MM.1S (cell line): ENCODE results near the gene MTHFD1L.

ENCODE experiments used
- DNase-seq: peaks from one replicate; pipeline ENCODE4 v3.0.0-alpha.2; 2015
- H2AFZ ChIP-seq: fragments of 300-600 bp; sonication (generic); 2 replicates; pipeline ENCODE4 v1.6.0; 2016; ENCODE audit warnings: antibody characterized with exemption, low read length
- H3F3A ChIP-seq: fragments of 300-600 bp; sonication (generic); 2 replicates; pipeline ENCODE4 v1.6.1; 2016; ENCODE audit warnings: mild to moderate bottlenecking, antibody characterized with exemption, low read length, moderate library complexity, mixed read lengths; ENCODE audit not compliant: insufficient read depth
- H3K27ac ChIP-seq: fragments of 300-600 bp; sonication (generic); 2 replicates; pipeline ENCODE4 v1.5.1; 2016; ENCODE audit warnings: mild to moderate bottlenecking, low read length
- H3K27me3 ChIP-seq: fragments of 300-600 bp; sonication (generic); replicated peaks from 2 replicates; pipeline ENCODE4 v1.6.0; 2016; ENCODE audit warnings: low read length; ENCODE audit not compliant: insufficient read depth
- H3K36me3 ChIP-seq: fragments of 300-600 bp; sonication (generic); replicated peaks from 2 replicates; pipeline ENCODE4 v1.6.1; 2016; ENCODE audit warnings: mild to moderate bottlenecking, low read length, mixed read lengths; ENCODE audit not compliant: insufficient read depth
- H3K4me1 ChIP-seq: fragments of 300-600 bp; sonication (generic); 2 replicates; pipeline ENCODE4 v1.6.1; 2016; ENCODE audit warnings: low read length, mixed read lengths
- H3K4me2 ChIP-seq: fragments of 300-600 bp; sonication (generic); 2 replicates; pipeline ENCODE4 v1.6.0; 2016; ENCODE audit warnings: low read depth, low read length
- H3K4me3 ChIP-seq: fragments of 300-600 bp; sonication (generic); 2 replicates; pipeline ENCODE4 v1.5.1; 2016; ENCODE audit warnings: low read length, mixed read lengths
- H3K79me2 ChIP-seq: fragments of 300-600 bp; sonication (generic); 2 replicates; pipeline ENCODE4 v1.6.1; 2016; ENCODE audit warnings: mixed run types, low read length, mixed read lengths
- H3K9ac ChIP-seq: fragments of 300-600 bp; sonication (generic); 2 replicates; pipeline ENCODE4 v1.6.1; 2016; ENCODE audit warnings: low read length, mixed read lengths
- H3K9me2 ChIP-seq: fragments of 300-600 bp; sonication (generic); replicated peaks from 2 replicates; pipeline ENCODE4 v1.6.1; 2016; ENCODE audit warnings: mild to moderate bottlenecking, low read length, mixed read lengths; ENCODE audit not compliant: insufficient read depth
- H3K9me3 ChIP-seq: fragments of 300-600 bp; sonication (generic); replicated peaks from 2 replicates; pipeline ENCODE4 v1.6.1; 2016; ENCODE audit warnings: mild to moderate bottlenecking, low read length, mixed read lengths; ENCODE audit not compliant: insufficient read depth
- H4K20me1 ChIP-seq: fragments of 300-600 bp; sonication (generic); 2 replicates; pipeline ENCODE4 v1.6.1; 2016; ENCODE audit warnings: mild to moderate bottlenecking, low read length, moderate library complexity, mixed read lengths; ENCODE audit not compliant: insufficient read depth
- EZH2 ChIP-seq: fragments of 300-600 bp; sonication (generic); optimal IDR thresholded peaks from 2 replicates; pipeline ENCODE3; 2017; ENCODE audit warnings: low read depth, mild to moderate bottlenecking, antibody characterized with exemption, low read length, mixed read lengths
- EZH2phosphoT487 ChIP-seq: fragments of 300-600 bp; sonication (generic); IDR thresholded peaks from 2 replicates; pipeline ENCODE4 v1.6.1; 2018; ENCODE audit warnings: antibody characterized with exemption, low read length
- TF ChIP-seq, protein P1 (sequence below): fragments of 300-600 bp; sonication (generic); IDR thresholded peaks from 2 replicates; pipeline ENCODE4 v1.5.1; 2016; ENCODE audit warnings: antibody characterized with exemption, low read length, mixed read lengths

Gene MTHFD1L

DNA sequence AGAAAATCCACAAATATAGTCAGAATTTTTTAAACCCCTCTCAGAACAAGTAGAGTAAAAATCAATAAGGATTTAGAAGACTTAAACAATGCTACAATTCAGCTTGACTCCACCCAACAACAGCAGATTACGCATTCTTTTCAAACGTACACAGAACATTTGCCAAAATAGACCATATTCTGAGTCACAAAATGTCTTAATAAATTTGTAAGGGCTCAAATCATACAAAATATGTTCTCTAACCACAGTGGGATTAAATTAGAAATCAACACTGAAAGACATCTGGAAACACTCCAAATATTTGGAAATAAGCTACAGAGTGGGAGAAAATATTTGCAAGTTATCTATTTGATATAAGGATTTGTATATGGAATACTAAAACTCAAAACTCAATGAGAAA lies 210.0 kb downstream of the MTHFD1L start:
- Histone ChIP-seq H2AFZ (no peak overlapping the region), H3K4me2 (no peak overlapping the region), H3K27ac (no peak overlapping the region), H3K4me3 (no peak overlapping the region), H3K9me2 (no peaks in the 10 kb centered on the region), H3K9ac (no peak overlapping the region), H3K4me1 (no peaks in the 10 kb centered on the region), H3F3A (no peaks in the 10 kb centered on the region), H3K79me2 (no peaks in the 10 kb centered on the region), H3K9me3 (no peaks in the 10 kb centered on the region), H4K20me1 (no peaks in the 10 kb centered on the region), H3K36me3 (no peaks in the 10 kb centered on the region), H3K27me3 (no peaks in the 10 kb centered on the region)
- DNase-seq: no peak
- TF ChIP-seq, protein P1, sequence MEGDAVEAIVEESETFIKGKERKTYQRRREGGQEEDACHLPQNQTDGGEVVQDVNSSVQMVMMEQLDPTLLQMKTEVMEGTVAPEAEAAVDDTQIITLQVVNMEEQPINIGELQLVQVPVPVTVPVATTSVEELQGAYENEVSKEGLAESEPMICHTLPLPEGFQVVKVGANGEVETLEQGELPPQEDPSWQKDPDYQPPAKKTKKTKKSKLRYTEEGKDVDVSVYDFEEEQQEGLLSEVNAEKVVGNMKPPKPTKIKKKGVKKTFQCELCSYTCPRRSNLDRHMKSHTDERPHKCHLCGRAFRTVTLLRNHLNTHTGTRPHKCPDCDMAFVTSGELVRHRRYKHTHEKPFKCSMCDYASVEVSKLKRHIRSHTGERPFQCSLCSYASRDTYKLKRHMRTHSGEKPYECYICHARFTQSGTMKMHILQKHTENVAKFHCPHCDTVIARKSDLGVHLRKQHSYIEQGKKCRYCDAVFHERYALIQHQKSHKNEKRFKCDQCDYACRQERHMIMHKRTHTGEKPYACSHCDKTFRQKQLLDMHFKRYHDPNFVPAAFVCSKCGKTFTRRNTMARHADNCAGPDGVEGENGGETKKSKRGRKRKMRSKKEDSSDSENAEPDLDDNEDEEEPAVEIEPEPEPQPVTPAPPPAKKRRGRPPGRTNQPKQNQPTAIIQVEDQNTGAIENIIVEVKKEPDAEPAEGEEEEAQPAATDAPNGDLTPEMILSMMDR: no peak
- TF ChIP-seq EZH2phosphoT487 (no peak), EZH2 (no peak)

DNA sequence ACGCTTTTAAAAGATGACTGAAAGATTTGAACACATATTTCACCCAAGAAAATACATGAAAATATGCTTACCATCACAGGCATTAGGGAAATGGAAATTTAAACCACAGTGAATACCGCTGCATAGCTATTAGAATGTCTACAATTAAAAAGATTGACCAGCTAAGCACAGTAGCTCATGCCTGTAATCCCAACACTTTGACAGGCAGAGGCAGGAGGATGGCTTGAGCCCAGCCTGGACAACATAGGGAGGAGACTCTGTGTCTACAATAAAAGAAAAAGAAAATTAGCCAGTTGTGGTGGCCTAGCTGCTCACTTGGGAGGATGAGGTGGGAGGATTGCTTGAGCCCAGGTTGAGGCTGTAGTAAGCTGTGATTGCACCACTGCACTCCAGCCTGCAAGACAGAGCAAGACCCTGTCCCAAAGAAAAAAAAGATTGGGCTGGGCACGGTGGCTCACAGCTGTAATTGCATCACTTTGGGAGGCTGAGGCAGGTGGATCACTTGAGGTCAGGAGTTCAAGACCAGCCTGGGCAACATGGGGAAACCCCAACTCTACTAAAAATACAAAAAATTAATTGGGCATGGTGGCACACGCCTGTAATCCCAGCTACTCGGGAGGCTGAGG lies 210.5 kb downstream of the MTHFD1L start:
- no peaks in the 10 kb centered on the region for H3K36me3 ChIP-seq
- H3K27ac ChIP-seq: no peak overlapping the region
- no peaks in the 10 kb centered on the region for H4K20me1 ChIP-seq

DNA sequence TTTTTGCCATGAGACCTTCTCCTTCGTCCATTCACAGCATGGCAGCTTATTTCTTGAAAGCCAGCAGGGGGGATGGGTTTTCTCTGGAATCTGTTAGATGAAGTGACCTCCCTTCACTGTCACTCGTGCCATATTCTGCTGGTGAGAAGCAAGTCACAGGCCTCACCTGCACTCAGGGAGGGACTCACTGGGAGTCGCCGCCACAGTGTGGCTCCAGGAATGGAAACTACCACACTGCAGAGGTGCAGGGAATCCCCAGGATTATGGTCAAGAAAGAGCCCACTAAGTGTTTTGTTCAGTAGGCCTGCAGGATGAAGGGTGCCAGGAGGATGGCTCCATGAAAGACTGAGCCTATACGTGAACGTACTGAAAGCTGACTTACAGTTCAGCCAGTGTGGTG lies 213.2 kb downstream of the MTHFD1L start:
- Histone ChIP-seq H3K4me2 (no peak overlapping the region), H3K36me3 (no peaks in the 10 kb centered on the region), H3K9me2 (no peaks in the 10 kb centered on the region), H3K27ac (no peak overlapping the region), H4K20me1 (no peaks in the 10 kb centered on the region), H3K79me2 (no peaks in the 10 kb centered on the region), H3K4me3 (no peak overlapping the region), H3F3A (no peaks in the 10 kb centered on the region), H3K9me3 (no peaks in the 10 kb centered on the region), H3K27me3 (no peaks in the 10 kb centered on the region), H2AFZ (no peak overlapping the region), H3K9ac (no peak overlapping the region), H3K4me1 (no peaks in the 10 kb centered on the region)
- TF ChIP-seq, protein P1: no peak
- TF ChIP-seq EZH2phosphoT487 (no peak), EZH2 (no peak)
- no peak for DNase-seq

More for the DNA sequence above, 210.5 kb downstream of the MTHFD1L start:
- Histone ChIP-seq H3K79me2 (no peaks in the 10 kb centered on the region), H3K9me2 (no peaks in the 10 kb centered on the region), H3K4me3 (no peak overlapping the region), H2AFZ (no peak overlapping the region), H3K27me3 (no peaks in the 10 kb centered on the region), H3K4me1 (no peaks in the 10 kb centered on the region), H3K9ac (no peak overlapping the region), H3F3A (no peaks in the 10 kb centered on the region), H3K4me2 (no peak overlapping the region), H3K9me3 (no peaks in the 10 kb centered on the region)
- DNase-seq: no peak
- TF ChIP-seq, protein P1: no peak
- no peak for TF ChIP-seq EZH2phosphoT487
- no peak for TF ChIP-seq EZH2
